22Rv1 (cell line): ENCODE measurements around the gene DLAT.
"Not testable (repeated sequence)": the region's sequence is repeated elsewhere in the genome, so short reads cannot be mapped to it uniquely, and the experiment has no call there.

ENCODE experiments used
- H3K27ac ChIP-seq: fragments of 450-650 bp; 2 replicates; pipeline ENCODE4 v1.5.1; 2017
- CTCF ChIP-seq: fragments of 450-650 bp; IDR thresholded peaks from 2 replicates; pipeline ENCODE4 v1.5.1; 2017; ENCODE audit warnings: mild to moderate bottlenecking
- ZFX ChIP-seq: fragments of 450-650 bp; IDR thresholded peaks from 2 replicates; pipeline ENCODE4 v1.6.1; 2017; ENCODE audit warnings: antibody characterized with exemption, borderline replicate concordance

DLAT gene

DNA sequence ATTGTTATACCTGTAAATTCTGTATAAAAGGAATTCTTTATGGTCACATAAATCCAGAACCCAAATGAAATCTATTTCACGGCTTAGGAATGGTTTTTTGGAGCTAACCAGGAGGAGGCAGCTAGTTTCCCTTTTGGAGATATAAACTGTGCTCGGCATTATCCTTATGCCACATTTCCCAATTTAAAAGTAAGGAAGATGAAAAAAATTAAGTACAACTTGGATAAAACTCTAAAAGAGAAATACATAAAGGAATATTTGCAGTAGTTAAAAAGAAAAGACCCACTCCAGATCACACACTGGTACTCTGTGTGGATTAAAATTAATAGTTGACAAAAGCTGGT is 17.7 kb downstream of the DLAT start:
- TF ChIP-seq CTCF (no peak), ZFX (no peak)
- H3K27ac ChIP-seq, result no peak overlapping the region

DNA sequence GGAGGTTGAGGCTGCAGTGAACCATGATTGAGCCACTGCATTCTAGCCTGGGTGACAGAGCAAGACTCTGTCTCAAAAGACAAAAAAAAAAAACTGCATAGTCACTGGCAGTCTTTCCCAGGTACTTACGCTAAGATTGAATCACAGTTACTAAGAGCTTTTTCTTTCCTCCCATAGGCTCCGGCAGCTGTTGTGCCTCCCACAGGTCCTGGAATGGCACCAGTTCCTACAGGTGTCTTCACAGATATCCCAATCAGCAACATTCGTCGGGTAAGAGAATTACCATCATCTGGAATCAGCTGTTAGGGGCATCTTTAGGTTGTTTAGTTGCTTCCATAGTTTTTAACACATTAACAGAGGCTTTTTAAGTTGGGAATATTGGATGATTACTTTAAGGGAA is 19.8 kb downstream of the DLAT start:
- H3K27ac ChIP-seq, result no peak overlapping the region
- TF ChIP-seq ZFX (no peak), CTCF (no peak)

DNA sequence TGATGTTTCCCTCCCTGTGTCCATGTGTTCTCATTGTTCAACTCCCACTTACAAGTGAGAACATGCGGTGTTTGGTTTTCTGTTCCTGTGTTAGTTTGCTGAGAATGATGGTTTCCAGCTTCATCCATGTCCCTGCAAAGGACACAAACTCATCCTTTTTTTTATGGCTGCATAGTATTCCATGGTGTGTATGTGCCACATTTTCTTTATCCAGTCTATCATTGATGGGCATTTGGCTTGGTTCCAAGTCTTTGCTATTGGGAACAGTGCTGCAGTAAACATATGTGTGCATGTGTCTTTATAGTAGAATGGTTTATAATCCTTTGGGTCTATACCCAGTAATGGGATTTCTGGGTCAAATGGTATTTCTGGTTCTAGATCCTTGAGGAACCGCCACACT is 21.4 kb downstream of the DLAT start:
- not testable (repeated sequence) for H3K27ac ChIP-seq

- not testable (repeated sequence) for H3K27ac ChIP-seq
Observed at GRCh38 chr11:112048256-112048655, 23.0 kb downstream of the DLAT start.

- no peak overlapping the region for H3K27ac ChIP-seq
- no peak for TF ChIP-seq CTCF
- TF ChIP-seq ZFX, result no peak
Observed at GRCh38 chr11:112049777-112050176, 24.6 kb downstream of the DLAT start.

DNA sequence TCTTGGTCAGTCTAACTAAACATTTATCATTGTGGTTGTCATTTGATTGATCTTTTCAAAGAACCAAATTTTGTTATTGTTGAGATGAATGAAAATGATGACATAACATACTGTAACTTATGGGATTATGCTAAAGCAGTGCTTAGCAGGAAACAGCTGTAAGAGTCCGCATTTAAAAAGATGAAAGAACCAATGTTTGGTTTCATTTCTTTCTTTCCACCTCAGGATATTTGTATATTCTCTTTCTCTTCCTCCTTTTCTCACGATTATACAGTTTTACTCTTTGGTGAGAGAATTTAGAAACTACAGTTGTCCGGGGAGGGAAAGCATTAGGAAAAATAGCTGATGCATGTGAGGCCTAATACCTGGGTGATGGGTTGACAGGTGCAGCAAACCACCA is 25.5 kb downstream of the DLAT start:
- no peak overlapping the region for H3K27ac ChIP-seq
- TF ChIP-seq ZFX (no peak), CTCF (no peak)

GRCh38 chr11:112051768-112052167 is 26.6 kb downstream of the DLAT start:
- H3K27ac ChIP-seq, result no peak overlapping the region
- TF ChIP-seq ZFX, result no peak
- no peak for TF ChIP-seq CTCF

GRCh38 chr11:112057170-112057569 is 32.0 kb downstream of the DLAT start:
- H3K27ac ChIP-seq, result no peak overlapping the region
- TF ChIP-seq CTCF (no peak), ZFX (no peak)

DNA sequence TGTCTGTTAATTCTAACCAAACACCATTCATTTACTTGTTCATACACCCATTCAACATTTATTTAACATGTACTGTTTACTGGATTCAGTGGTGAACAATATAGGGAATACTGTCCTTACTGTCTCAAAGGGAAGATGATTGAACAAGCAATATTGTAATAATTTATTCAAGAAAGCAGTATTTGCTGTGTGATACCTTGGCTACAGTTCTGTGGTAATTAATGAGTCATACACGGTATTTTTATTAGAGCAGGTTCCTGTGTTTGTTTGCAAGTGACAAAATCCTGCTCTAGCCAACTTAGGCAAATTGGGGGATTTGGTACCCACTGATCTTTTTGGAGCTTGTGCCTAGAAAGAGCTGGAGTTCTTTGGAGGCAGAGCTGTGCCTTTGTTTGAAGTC is 32.9 kb downstream of the DLAT start:
- no peak for TF ChIP-seq ZFX
- TF ChIP-seq CTCF, result no peak

More for the DNA sequence above, 32.9 kb downstream of the DLAT start:
- H3K27ac ChIP-seq, result no peak overlapping the region
